Hematopoietic multipotent progenitor cell treated with erythropoietin and hydrocortisone succinate and interleukin-3 and kit ligand, for 15 days (in vitro differentiated cells): Measurements from ENCODE around the gene LDLRAD3.

ENCODE experiments used
- DNase-seq: peaks from one replicate; pipeline ENCODE4 v3.0.0-alpha.2; 2015; ENCODE audit warnings: low spot score

LDLRAD3 gene

DNA sequence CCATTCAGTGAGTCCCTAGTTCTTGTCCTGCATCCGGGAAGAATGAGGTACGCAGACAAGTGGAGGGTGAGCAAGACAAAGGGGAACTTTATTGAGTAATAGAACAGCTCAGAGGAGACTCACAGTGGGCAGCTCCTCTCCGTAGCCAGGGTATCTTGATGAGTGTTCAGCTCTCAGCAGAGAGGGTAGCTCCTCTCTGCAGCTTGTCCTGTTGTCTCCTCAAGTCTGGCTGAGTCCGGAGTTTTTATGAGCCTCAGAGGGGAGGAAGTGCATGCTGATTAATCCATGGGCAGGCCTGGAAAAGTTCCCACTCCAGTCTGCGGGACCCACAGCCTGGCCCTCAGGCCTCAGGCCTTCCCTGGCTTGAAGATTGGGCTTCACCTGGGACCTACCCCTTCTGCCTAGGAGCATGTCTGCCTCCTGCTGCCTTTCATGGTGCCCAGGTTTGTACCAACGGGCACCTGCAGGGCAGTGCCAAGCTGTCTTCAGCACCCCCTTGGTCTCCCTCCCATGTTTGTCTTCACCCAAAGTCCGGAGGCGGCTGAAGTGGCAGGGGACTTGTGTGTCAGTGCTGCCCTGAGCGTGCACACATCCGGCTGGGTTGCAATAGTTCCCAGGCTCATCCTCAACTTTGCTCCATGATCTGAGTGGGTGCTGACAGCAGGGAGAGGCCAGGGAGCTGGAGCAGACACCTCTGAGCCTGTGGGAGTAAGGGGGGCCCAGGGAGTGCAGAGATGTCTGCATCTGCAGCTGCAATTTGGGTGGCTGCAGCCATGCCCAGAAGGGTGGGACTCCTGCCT is 134.2 kb downstream of the LDLRAD3 start:
- no peak for DNase-seq

DNA sequence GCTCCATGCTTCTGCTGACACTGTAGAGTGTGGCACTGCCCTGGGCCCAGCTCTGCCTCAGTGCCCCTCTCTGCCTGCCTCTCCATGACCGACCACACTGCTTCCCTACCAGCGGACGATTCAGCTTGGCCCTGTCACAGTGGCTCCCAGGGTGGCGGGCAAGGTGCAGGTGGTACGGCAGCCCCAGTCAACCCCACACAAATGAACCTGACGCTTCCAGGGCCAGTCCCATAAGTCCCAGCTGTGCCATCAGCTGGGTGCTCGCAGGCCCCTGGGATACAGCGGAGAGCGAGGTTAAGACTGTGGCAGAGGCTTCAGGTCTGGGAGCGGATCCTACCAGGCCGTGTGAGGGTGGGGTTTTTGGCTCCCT is 134.8 kb downstream of the LDLRAD3 start:
- DNase-seq = no peak

GRCh38 chr11:36079878-36080675 is 136.2 kb downstream of the LDLRAD3 start:
- no peak for DNase-seq

- no peak for DNase-seq
Observed at GRCh38 chr11:36081274-36081945, 137.5 kb downstream of the LDLRAD3 start.

DNA sequence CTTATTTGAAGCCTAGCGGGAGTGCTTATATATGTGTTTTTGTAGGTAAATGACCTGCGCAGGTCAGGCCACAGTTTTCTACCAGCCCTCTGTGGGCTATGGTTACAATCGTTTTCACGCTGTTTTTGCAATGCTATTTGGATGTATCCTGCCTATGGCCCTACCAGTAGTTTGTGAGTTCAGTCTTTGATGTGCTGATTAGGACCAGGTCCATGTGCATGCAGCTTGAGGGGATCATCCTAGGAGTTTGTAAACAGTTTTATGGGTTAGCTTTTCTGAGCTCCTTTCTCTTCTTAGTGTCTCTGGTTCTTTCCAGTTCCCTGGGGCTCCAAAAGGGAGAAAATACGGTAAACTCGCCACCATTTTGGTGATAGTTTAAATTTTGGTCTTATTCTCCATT is 142.5 kb downstream of the LDLRAD3 start:
- no peak for DNase-seq

DNA sequence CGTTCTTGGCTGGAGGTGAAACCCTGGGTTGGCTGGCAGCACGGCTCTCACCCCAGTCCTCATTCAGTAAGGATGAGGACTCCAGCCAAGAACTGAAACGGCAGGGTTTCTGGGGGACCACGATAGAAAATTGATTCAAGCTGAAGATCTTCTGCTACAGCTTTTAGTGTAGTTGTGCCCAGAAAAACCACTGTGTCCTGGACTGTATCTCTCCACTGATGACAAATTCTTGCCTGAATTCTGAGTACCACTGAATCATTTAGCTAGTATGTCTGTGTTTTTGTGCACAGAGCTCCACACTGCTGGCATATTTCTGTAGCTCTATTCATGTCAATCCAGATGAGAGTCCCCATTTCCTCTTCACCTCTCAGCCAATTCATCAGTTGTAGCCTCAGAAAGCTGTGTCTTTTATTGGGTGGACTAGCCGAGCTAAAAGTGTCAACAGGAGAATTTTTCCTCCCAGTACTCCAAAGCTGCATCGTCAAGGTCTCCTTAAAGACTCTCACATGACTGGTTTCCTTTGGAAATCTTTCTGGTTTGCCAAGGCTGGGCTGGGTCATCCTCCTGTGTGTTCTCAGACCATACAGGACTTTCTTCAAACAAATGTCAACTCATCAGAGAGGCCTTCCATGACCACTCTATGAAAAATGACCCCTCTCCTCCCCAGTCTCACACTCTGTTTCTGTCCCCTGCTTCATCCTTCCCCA is 144.6 kb downstream of the LDLRAD3 start:
- no peak for DNase-seq

GRCh38 chr11:36089920-36090319 is 146.1 kb downstream of the LDLRAD3 start:
- no peak for DNase-seq

DNA sequence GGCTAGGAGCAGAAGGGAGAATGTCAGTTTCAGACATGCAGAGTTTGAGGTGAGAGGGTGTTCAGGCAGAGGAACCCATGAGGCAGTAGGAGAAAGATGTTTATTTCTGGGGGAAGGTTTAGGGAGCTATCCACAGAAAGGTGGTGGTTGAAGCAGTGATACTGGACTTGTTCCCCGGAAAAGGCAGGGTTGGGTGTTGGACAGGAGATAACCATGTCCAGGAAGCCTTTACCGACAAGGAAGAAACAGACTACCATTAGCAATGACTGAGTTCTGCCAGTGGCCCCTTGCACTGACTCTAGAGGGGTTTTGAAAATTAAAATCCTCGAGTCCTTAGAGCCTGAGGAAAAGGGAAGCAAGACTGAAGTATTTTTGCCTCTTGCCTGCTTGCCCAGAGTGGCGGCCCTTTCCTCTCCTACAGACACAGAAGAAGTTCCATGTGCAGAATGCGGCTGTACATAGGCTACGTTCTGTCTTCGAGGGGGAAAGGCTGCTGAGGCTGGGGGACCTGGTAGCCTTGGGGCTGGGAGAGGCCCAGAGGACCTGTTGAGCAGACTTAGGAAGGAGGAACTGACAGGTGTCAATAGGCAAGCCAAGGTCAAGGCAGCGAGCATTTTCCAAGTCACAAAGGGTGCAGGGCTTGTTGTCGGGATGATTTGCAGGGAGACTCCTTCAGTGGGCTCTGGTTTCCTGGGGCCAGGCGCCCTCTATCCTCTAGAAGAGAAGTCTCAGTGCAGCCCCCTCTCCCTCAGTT is 146.7 kb downstream of the LDLRAD3 start:
- DNase-seq = no peak

GRCh38 chr11:36091256-36091811 is 147.5 kb downstream of the LDLRAD3 start:
- DNase-seq = no peak

- no peak for DNase-seq
Observed at GRCh38 chr11:36092314-36093030, 148.6 kb downstream of the LDLRAD3 start.

DNA sequence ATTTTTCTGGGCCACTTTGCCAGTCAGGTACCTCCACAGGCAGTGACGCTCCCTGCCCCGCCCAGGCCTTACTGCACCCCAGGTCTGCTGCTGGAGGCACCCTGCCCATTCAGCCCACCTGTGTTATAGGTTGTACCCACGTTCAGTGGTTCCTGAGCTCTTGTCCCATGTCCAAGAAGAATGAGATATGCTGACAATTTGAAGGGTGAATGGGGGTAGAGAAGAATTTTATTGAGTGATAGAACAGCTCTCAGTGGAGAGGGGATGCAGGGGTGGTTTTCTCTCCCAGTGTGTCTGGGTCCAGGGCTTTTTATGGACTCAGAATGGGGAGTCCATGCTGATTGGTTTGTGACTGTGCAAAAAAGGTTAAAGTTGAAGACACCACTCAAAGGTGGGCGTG is 149.7 kb downstream of the LDLRAD3 start:
- no peak for DNase-seq

GRCh38 chr11:36094164-36094563 is 150.3 kb downstream of the LDLRAD3 start:
- DNase-seq = no peak

- no peak for DNase-seq
Observed at GRCh38 chr11:36095716-36096115, 151.9 kb downstream of the LDLRAD3 start.

GRCh38 chr11:36097219-36097650 is 153.4 kb downstream of the LDLRAD3 start:
- no peak for DNase-seq

- no peak for DNase-seq
Observed at GRCh38 chr11:36098087-36098486, 154.2 kb downstream of the LDLRAD3 start.

GRCh38 chr11:36098853-36099375 is 155.1 kb downstream of the LDLRAD3 start:
- no peak for DNase-seq

DNA sequence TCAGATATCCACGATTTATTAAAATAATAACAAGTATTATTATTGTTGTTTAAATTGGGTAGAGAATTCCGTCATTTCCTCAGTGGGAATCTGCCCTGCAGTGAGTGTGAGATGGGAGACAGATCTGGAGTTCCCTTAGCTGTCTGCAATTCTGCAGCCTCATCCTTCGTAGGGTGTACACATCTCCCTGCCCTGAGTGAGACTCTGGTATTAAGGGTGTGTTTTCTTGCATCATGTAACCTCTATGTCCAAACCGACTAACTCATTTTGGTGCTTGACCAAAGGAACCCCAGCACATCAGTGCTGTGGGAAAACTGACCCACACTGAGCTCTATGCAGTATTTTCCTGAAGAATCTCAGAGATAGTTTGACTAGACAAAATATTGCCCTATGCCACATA is 157.6 kb downstream of the LDLRAD3 start:
- DNase-seq = peak; percentile 39

- no peak for DNase-seq
Observed at GRCh38 chr11:36102868-36103267, 159.0 kb downstream of the LDLRAD3 start.

DNA sequence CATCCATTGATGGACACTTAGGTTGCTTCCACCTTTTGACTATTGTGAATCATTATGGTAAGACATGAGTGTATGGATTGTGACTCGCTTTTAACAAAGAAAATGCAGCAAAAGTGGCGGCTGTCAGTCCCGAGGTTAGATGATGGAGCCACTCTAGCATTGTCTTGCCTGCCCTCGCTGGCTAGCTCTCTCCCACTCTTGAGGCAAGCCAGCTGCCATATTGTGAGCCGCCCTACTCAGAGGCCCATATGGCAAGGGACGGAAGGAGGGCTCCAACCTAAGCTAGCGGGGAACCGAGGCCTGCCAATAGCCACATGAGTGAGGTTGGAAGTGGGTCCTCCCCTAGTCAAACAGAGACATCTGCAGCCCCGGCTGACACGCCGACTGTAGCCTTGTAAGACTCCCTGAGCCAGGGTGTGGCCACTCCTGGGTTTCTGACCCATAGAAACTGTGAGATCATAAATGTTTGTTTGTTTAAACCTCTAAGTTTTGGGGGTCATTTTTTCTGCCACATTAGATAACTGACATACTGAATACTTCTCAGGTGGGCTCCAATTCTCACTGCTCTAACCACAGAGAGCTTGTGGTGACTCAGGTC is 160.2 kb downstream of the LDLRAD3 start:
- DNase-seq = peak; percentile 20

- DNase-seq = no peak
Observed at GRCh38 chr11:36104660-36104992, 160.8 kb downstream of the LDLRAD3 start.
